IPS-NIHi7 (cell line): Measurements from ENCODE around the gene TBC1D2B.

Experiments
- DNase-seq: peaks from one replicate; pipeline ENCODE4 v3.0.0; 2012; ENCODE audit warnings: mixed read lengths; ENCODE audit errors: extremely low spot score

Gene TBC1D2B

GRCh38 chr15:78077053-78077870 is at the start of gene TBC1D2B:
Gene TBC1D2B (minus strand): TSS chr15:78077711. CDS start chr15:78077652, 59 bp downstream.
- DNase-seq, result peak; percentile 88

DNA sequence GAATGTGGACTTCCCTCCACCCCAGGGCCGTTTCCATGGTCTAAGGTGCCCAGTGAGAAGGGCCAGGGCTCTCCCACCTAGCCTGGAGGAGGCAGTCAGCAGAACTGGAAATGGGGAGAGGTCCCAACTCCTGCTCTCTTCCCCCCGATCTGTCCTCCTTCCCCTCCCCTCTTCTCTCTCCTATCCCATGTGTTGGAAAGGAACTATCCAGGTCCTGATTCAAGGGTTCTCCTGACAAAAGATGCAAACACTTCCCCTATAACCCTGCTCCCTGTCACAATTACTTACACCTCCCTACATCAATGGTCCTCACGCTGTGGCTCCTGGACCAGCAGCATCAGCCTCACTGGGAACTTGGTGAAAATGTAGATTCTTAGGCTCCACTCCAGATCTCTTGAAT is 47.8 kb upstream of the TBC1D2B start:
- DNase-seq, result no peak

GRCh38 chr15:78120523-78120922 is 43.0 kb upstream of the TBC1D2B start:
- no peak for DNase-seq

DNA sequence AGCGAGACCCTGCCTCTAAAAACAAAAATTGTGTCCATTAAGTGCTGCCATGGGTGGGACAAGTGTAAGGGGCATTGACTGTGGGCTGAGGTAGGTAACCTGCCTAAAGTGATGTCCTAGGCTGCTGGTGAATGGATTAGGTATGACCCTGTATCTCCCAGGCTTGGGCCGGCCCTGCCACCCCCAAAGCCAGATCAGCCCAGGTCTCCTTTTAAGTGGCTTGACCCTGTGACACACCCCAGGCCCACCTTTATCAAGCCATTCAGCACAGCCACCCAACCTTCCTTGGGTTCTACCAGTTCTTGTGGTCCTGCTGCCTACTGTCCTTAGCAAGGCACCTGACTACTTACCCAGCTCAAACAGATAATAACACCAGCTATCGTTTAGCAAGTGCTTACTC is 35.0 kb upstream of the TBC1D2B start:
- no peak for DNase-seq

GRCh38 chr15:78111788-78112187 is 34.3 kb upstream of the TBC1D2B start:
- DNase-seq, result no peak

- no peak for DNase-seq
Measured at GRCh38 chr15:78110916-78111475, 33.5 kb upstream of the TBC1D2B start.

DNA sequence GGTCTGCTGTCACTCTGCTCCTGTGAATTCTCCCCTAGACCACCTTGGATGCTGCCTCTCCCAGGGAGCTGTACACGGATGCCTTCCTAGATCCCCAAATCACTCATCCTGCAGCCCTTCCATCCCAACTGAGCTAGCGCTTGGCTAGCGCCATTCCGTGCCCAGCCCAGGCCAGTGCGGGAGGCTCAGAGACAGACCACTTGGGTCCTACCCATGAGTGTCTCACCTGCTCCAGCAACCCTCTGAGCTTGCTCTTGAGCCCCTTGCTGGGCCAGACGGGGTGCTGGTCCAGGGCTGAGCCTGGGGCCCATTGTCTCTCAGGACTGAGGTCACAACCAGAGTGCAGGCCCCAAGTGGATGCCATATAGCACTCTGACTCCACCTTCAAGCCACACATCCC is 32.6 kb upstream of the TBC1D2B start:
- no peak for DNase-seq

DNA sequence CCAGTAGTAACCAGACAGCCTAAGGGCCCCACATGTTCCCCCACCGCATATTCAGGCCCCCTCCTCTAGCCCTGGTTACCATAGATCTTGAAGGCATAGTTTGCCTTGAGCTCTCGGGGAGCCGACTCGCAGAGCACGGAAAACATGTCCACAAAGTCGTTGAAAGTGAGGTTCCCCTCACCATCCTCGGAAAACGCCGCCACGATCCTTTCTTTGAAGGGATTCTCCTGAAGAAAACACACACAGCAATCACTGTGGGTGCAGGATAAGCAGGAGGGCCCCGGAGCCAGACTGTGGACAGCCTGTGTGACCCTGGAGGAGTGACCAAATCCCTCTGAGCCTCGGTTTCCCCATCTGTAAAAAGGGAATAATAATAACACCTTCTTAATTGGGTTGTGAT is 31.6 kb upstream of the TBC1D2B start:
- DNase-seq, result no peak

DNA sequence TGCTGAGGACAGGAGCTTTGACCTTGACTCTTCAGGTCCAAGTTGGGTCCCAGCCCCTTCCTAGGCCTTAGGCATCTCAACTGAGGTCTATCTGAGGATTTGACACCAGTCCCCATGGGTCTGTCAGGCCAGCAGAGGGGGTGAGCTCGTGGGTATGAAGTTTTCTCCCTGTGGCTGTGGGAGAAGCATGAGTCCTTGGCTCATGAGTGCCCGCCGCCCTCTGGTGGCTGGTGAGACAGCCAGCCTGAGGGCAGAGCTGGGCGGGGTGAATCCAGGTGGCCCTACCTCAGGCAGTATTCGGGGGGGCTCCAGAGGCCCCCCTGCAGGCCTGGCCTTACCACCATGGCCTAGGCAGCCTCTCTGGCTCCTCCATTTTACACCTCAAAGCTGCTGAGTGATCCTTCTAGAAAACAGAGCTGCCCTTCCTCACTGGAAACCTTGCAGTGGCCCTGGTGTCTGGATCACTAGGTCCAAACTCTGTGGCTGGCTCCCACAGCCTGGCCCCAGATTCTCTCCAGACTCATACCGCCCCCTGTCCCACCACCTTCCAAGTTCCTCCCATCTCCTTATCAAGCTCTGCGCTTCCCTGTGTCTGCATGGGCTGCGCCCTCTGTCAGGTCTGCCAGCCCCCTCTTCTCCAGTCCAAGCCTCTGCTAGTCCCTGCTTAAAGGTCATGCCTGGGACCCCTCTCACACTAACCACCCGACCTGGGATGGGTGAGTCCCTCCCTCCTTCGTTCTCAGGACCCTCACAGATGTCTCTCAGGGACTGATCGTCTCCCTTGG is 31.0 kb upstream of the TBC1D2B start:
- peak; percentile 89 for DNase-seq

GRCh38 chr15:78107471-78107870 is 30.0 kb upstream of the TBC1D2B start:
- DNase-seq, result no peak

- DNase-seq, result no peak
Measured at GRCh38 chr15:78105476-78106241, 28.1 kb upstream of the TBC1D2B start.

GRCh38 chr15:78104566-78105475 is 27.3 kb upstream of the TBC1D2B start:
- DNase-seq, result no peak

DNA sequence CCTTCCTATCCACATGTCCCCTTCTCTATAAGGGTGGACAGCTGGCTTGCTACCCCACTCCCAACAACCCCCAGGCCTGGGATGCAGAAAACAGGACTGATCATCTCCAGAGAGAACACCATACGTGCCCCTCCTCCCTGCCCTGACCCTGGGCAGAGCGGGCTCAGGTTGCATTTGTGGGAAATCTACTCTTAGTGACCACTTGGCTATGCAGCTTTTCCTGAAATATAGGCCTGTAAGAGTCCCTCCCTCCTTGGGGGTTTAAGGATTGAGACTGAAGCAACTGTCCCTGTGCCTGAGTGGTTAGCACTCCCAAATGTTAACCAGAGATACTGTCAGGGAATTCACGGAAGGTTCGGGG is 26.6 kb upstream of the TBC1D2B start:
- no peak for DNase-seq

DNA sequence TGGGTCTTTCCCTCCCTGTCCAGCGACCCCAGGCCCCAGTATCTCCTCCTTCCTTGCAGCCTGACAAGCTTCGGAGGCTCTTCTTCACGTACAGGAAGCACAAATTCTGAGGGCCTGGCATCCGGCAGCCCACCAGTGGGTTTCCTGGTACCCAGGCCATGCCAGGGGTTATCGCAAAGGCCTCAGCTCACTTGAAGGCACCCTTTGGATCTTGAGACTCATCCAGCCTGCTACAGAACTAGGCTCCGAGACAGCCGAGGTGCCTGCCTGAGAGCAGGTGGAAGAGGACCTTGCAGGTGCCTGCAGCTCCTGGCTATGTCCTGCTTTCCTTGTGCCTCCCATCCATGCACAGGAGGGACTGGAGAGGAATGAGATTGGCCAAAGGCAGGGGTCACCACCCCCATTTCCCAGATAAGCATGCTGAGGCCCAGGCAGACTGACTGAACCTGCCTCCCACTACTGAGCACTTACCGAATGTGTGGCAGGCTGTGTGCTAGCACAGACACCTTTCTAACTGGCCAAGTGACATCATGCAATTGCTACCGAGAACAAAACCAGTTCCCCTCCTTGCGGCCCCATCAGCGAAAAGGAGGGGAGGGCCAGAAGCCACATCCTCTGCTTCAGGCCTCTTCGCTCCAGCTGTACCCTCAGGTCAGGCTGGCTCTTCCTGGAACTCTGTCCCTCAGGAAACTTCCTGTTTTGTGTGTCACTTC is 26.1 kb upstream of the TBC1D2B start:
- no peak for DNase-seq

- DNase-seq, result no peak
Measured at GRCh38 chr15:78102741-78103140, 25.2 kb upstream of the TBC1D2B start.

DNA sequence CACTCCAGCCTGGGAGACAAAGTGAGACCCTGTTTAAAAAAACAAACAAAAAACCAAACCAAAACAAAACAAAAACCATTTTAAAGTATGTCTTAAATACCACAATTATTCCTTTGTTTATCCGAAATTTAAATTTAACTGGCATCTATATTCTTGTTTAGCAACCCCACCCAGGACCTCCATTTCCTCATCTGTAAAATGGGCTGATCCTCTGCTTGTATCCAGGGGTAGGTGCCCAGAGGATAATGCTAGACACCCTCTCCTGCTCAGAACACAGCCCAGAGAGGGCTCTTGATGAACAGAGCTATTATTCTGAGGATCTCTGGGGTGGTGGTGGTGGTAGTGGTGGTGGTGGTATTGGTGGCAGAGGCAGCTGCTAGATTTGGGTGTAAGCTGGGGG is 24.7 kb upstream of the TBC1D2B start:
- DNase-seq, result no peak

- no peak for DNase-seq
Measured at GRCh38 chr15:78101423-78102105, 24.1 kb upstream of the TBC1D2B start.

DNA sequence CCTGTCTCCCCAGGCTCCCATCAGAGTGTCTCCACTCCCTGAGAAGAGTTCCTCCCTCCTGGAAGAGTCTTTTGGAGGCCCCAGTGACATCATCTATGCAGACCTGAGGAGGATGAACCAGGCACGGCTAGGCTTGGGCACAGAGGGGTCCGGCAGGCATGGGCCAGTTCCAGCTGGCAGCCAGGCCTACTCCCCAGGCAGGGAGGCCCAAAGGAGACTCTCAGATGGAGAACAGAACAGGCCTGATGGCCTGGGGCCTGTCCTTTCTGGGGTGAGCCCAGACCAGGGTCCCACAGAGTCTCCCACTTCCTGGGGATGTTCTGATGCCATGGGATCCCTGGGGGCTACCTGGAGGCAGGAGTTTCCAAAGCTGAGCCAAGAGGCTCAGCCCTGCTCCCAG is 23.4 kb upstream of the TBC1D2B start:
- no peak for DNase-seq

DNA sequence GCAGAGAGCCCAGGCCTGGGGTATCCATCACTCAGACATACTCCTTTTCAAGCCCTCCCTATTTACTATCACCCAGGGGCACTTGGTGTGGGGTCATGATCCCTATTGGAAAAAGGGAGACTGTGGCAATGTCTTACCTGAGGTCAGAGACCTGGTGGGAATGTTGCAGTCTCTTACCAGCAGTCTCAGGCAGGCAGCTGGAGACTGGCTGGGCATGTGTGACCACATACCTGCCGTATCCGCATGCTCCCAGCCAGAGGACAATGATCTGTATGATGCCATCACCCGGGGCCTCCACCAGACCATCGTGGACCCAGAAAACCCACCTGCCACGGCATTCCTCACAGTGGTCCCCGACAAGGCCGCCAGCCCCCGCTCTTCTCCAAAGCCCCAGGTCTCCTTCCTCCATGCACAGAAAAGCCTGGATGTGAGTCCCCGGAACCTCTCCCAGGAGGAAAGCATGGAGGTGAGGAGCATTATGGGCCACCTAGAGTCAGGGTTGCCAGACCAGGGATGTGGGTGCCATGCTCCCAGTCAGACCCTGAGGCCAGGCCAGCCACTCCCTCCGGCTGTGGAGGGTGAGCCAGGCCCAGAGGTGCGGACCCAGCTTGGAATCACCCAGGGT is 20.7 kb upstream of the TBC1D2B start:
- no peak for DNase-seq
